ENCODE measurements around the gene HSPB1.
A peak's percentile ranks its signal among the peaks of the same experiment; 100 is the strongest.
"Not testable (repeated sequence)": the region's sequence is repeated elsewhere in the genome, so short reads cannot be mapped to it uniquely, and the experiment has no call there.

HSPB1 gene

GRCh38 chr7:76304888-76305375, 2.5 kb downstream of the HSPB1 start:
- WGBS (ENCODE audit: extremely low coverage, insufficient coverage, insufficient read length): no CpG with 5 or more reads among the region's 10 CpGs

GRCh38 chr7:76308874-76309273, 6.4 kb downstream of the HSPB1 start:
- not testable (repeated sequence) for H2BK5ac ChIP-seq (ENCODE audit: low read depth, low read length, poor library complexity); H4K12ac ChIP-seq (ENCODE audit: low read depth, low read length); H2AFZ ChIP-seq (ENCODE audit: insufficient read depth, low read length, poor library complexity); H2BK120ac ChIP-seq (ENCODE audit: insufficient read depth, low read length, poor library complexity); H3K14ac ChIP-seq (ENCODE audit: low read length); H3K4ac ChIP-seq (ENCODE audit: low read depth, low read length); H3K9ac ChIP-seq (ENCODE audit: low read length); H4K91ac ChIP-seq (ENCODE audit: low read depth, low read length); H3K18ac ChIP-seq (ENCODE audit: low read length); H3K36me3 ChIP-seq (ENCODE audit: control insufficient read depth in 1 of 2, insufficient read depth in 2 of 2, low read length in 2 of 2); H3K27me3 ChIP-seq (ENCODE audit: insufficient read depth, low read length); DNase-seq; H3K4me2 ChIP-seq (ENCODE audit: low read length); H3K79me2 ChIP-seq (ENCODE audit: control insufficient read depth, insufficient read depth, low read length, poor library complexity); H3K27ac ChIP-seq (ENCODE audit: low read depth, low read length); H2BK12ac ChIP-seq (ENCODE audit: low read length); H4K8ac ChIP-seq (ENCODE audit: low read depth, low read length); H2AK5ac ChIP-seq (ENCODE audit: low read length); H3K4me3 ChIP-seq (ENCODE audit: low read depth, low read length); H3K23ac ChIP-seq (ENCODE audit: low read length); H3K9me3 ChIP-seq (ENCODE audit: insufficient read depth, low read depth, low read length)
- no CpG with 5 or more reads among the region's 12 CpGs for WGBS (ENCODE audit: extremely low coverage, insufficient coverage, insufficient read length)
- peaks cover 12% of the 10 kb centered on the region for H3K79me1 ChIP-seq (ENCODE audit: low read length)
- H3K4me1 ChIP-seq (ENCODE audit: control insufficient read depth in 1 of 2, insufficient read depth in 2 of 2, low read length in 2 of 2): peaks cover 14 to 20% of the 10 kb centered on the region in 2 experiments

More at GRCh38 chr7:76304888-76305375, 2.5 kb downstream of the HSPB1 start:
- H3K4ac ChIP-seq (ENCODE audit: low read depth, low read length): no peak overlapping the region
- H4K12ac ChIP-seq (ENCODE audit: low read depth, low read length): no peak overlapping the region
- no peaks in the 10 kb centered on the region for H3K27me3 ChIP-seq (ENCODE audit: insufficient read depth, low read length)
- peak in 1 of 2 donors; percentile 40 for DNase-seq
- no peak overlapping the region for H3K4me3 ChIP-seq (ENCODE audit: low read depth, low read length)
- H2BK12ac ChIP-seq (ENCODE audit: low read length): peak overlapping the region; percentile 45
- H3K4me1 ChIP-seq (ENCODE audit: control insufficient read depth in 1 of 2, insufficient read depth in 2 of 2, low read length in 2 of 2): peaks cover 17 to 24% of the 10 kb centered on the region in 2 experiments
- peak overlapping the region; percentile 25 for H3K18ac ChIP-seq (ENCODE audit: low read length)
- no peak overlapping the region for H3K23ac ChIP-seq (ENCODE audit: low read length)
- peak overlapping the region; percentile 52 for H4K91ac ChIP-seq (ENCODE audit: low read depth, low read length)
- H2BK5ac ChIP-seq (ENCODE audit: low read depth, low read length, poor library complexity): no peak overlapping the region
- no peak overlapping the region for H3K9ac ChIP-seq (ENCODE audit: low read length)
- H2AFZ ChIP-seq (ENCODE audit: insufficient read depth, low read length, poor library complexity): no peak overlapping the region
- H4K8ac ChIP-seq (ENCODE audit: low read depth, low read length): peak overlapping the region; percentile 37
- peak overlapping the region; percentile 8 for H3K27ac ChIP-seq (ENCODE audit: low read depth, low read length)
- H3K14ac ChIP-seq (ENCODE audit: low read length): peak overlapping the region; percentile 9
- peak overlapping the region; percentile 66 for H2AK5ac ChIP-seq (ENCODE audit: low read length)
- H3K9me3 ChIP-seq (ENCODE audit: insufficient read depth, low read depth, low read length): peaks cover 2% of the 10 kb centered on the region
- H3K79me2 ChIP-seq (ENCODE audit: control insufficient read depth, insufficient read depth, low read length, poor library complexity): peaks cover 10% of the 10 kb centered on the region
- peak overlapping the region; percentile 67 for H2BK120ac ChIP-seq (ENCODE audit: insufficient read depth, low read length, poor library complexity)
- peaks cover 30% of the 10 kb centered on the region for H3K79me1 ChIP-seq (ENCODE audit: low read length)
- peaks cover 8 to 10% of the 10 kb centered on the region in 2 experiments for H3K36me3 ChIP-seq (ENCODE audit: control insufficient read depth in 1 of 2, insufficient read depth in 2 of 2, low read length in 2 of 2)
- H3K4me2 ChIP-seq (ENCODE audit: low read length): no peak overlapping the region

- not testable (repeated sequence) for H3K79me2 ChIP-seq (ENCODE audit: control insufficient read depth, insufficient read depth, low read length, poor library complexity); H3K9ac ChIP-seq (ENCODE audit: low read length)
Measured at GRCh38 chr7:76309341-76310101, 7.0 kb downstream of the HSPB1 start.

DNA sequence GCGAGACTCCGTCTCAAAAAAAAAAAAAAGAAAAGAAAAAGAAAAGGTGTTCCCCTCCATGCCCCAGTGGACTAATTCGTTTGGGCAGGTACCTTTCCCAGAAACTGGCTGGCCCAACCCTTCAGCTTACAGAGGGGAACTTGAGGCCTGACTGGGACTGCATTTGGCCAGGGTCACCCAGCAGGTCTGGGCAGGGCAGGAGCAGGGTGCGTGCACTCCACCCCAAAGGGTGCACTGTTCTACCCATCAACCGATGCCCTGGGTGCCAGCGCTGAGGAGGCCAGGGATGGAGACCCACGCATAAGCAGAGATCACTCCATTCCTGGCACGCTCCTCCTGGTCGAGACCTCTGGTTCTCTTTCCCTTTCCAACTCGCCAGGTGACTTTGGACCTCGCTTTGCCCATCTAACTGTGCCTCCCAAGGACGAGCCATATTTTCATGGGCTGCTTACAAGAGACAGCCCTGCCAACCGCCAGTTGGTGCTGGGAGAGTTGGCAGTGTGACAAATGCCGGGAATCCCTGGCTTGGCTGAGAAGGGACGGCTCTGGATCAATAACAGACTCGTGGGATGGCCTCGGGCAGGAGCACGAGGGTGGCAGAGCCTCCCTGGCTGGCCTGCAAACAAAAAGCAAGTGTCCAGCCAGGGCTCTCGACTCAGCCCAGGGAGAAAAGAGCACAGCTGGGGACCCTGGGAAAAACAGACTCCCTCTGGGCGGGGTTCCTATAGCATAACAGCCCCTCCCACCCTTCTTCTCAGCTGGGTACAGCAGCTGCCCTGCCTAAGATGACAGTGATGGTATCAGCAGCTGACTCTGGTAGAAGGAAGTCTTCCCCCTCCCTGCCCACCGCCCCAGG, 7.9 kb downstream of the HSPB1 start:
- DNase-seq: no peak
- H3K9me3 ChIP-seq (ENCODE audit: insufficient read depth, low read depth, low read length): peaks cover 4% of the 10 kb centered on the region
- WGBS (ENCODE audit: extremely low coverage, insufficient coverage, insufficient read length): no CpG with 5 or more reads among the region's 21 CpGs

More at GRCh38 chr7:76309341-76310101, 7.0 kb downstream of the HSPB1 start:
- H2AK5ac ChIP-seq (ENCODE audit: low read length); H2AFZ ChIP-seq (ENCODE audit: insufficient read depth, low read length, poor library complexity); H3K14ac ChIP-seq (ENCODE audit: low read length); H3K27ac ChIP-seq (ENCODE audit: low read depth, low read length); H2BK120ac ChIP-seq (ENCODE audit: insufficient read depth, low read length, poor library complexity); H3K9me3 ChIP-seq (ENCODE audit: insufficient read depth, low read depth, low read length); H4K12ac ChIP-seq (ENCODE audit: low read depth, low read length); H3K4me3 ChIP-seq (ENCODE audit: low read depth, low read length); H2BK12ac ChIP-seq (ENCODE audit: low read length); H3K36me3 ChIP-seq (ENCODE audit: control insufficient read depth in 1 of 2, insufficient read depth in 2 of 2, low read length in 2 of 2); H3K18ac ChIP-seq (ENCODE audit: low read length); H4K8ac ChIP-seq (ENCODE audit: low read depth, low read length); H3K27me3 ChIP-seq (ENCODE audit: insufficient read depth, low read length); H2BK5ac ChIP-seq (ENCODE audit: low read depth, low read length, poor library complexity); H3K4ac ChIP-seq (ENCODE audit: low read depth, low read length); H3K4me2 ChIP-seq (ENCODE audit: low read length); H4K91ac ChIP-seq (ENCODE audit: low read depth, low read length); DNase-seq; H3K23ac ChIP-seq (ENCODE audit: low read length): not testable (repeated sequence)
- Histone ChIP-seq H3K4me1 (ENCODE audit: control insufficient read depth in 1 of 2, insufficient read depth in 2 of 2, low read length in 2 of 2) (peaks cover 14 to 23% of the 10 kb centered on the region in 2 experiments), H3K79me1 (ENCODE audit: low read length) (peaks cover 12% of the 10 kb centered on the region)
- WGBS (ENCODE audit: extremely low coverage, insufficient coverage, insufficient read length): no CpG with 5 or more reads among the region's 50 CpGs

More for the DNA sequence above, 7.9 kb downstream of the HSPB1 start:
- Histone ChIP-seq H2BK120ac (ENCODE audit: insufficient read depth, low read length, poor library complexity) (no peak overlapping the region), H2AK5ac (ENCODE audit: low read length) (peak overlapping the region; percentile 63), H3K79me1 (ENCODE audit: low read length) (peaks cover 8% of the 10 kb centered on the region), H3K18ac (ENCODE audit: low read length) (no peak overlapping the region), H3K4me3 (ENCODE audit: low read depth, low read length) (no peak overlapping the region), H4K8ac (ENCODE audit: low read depth, low read length) (no peak overlapping the region), H3K36me3 (ENCODE audit: control insufficient read depth in 1 of 2, insufficient read depth in 2 of 2, low read length in 2 of 2) (no peaks in the 10 kb centered on the region), H3K4me2 (ENCODE audit: low read length) (no peak overlapping the region), H3K27me3 (ENCODE audit: insufficient read depth, low read length) (no peaks in the 10 kb centered on the region), H3K14ac (ENCODE audit: low read length) (no peak overlapping the region), H2BK5ac (ENCODE audit: low read depth, low read length, poor library complexity) (no peak overlapping the region), H4K91ac (ENCODE audit: low read depth, low read length) (peak overlapping the region; percentile 11), H2BK12ac (ENCODE audit: low read length) (peak overlapping the region; percentile 34), H3K23ac (ENCODE audit: low read length) (no peak overlapping the region), H3K9ac (ENCODE audit: low read length) (no peak overlapping the region), H3K4me1 (ENCODE audit: control insufficient read depth in 1 of 2, insufficient read depth in 2 of 2, low read length in 2 of 2) (peaks cover 14 to 17% of the 10 kb centered on the region in 2 experiments), H3K4ac (ENCODE audit: low read depth, low read length) (no peak overlapping the region), H3K79me2 (ENCODE audit: control insufficient read depth, insufficient read depth, low read length, poor library complexity) (peaks cover 4% of the 10 kb centered on the region), H2AFZ (ENCODE audit: insufficient read depth, low read length, poor library complexity) (no peak overlapping the region), H4K12ac (ENCODE audit: low read depth, low read length) (no peak overlapping the region), H3K27ac (ENCODE audit: low read depth, low read length) (no peak overlapping the region)

Data from trophoblast cell (in vitro differentiated cells and primary cell).